GM23338 (cell line): ENCODE results near the gene PDP2. TPM values are rescaled to one million over a fixed set of nuclear protein-coding genes. Genes with fewer than 3 reads are reported as not detected.

Source experiments
- ATAC-seq: fragments of 200-7000 bp; cut with Tn5 transposase; 3 replicates; pipeline ENCODE4 v1.9.1; 2020
- DNase-seq: peaks from one replicate; pipeline ENCODE4 v3.0.0-alpha.2; 2015; ENCODE audit warnings: low spot score
- H2AFZ ChIP-seq: fragments of 200-600 bp; sonication (generic); 2 replicates; pipeline ENCODE4 v1.8.0; 2016; ENCODE audit warnings: antibody characterized with exemption, mild to moderate bottlenecking, moderate library complexity
- H3F3A ChIP-seq: fragments of 200-600 bp; sonication (generic); replicated peaks from 2 replicates; pipeline ENCODE4 v1.8.0; 2017; ENCODE audit warnings: antibody characterized with exemption, mixed run types, low read depth
- H3K27ac ChIP-seq: fragments of 200-600 bp; sonication (generic); 2 replicates; pipeline ENCODE4 v1.6.1; 2016; ENCODE audit warnings: low read depth
- H3K27me3 ChIP-seq: fragments of 200-600 bp; sonication (generic); 2 replicates; pipeline ENCODE4 v1.8.0; 2016; ENCODE audit warnings: mild to moderate bottlenecking, mixed run types, moderate library complexity; ENCODE audit not compliant: insufficient read depth
- H3K36me3 ChIP-seq: fragments of 200-600 bp; sonication (generic); 2 replicates; pipeline ENCODE4 v1.8.0; 2016; ENCODE audit warnings: mild to moderate bottlenecking; ENCODE audit not compliant: insufficient read depth
- H3K4me1 ChIP-seq: fragments of 200-600 bp; sonication (generic); 2 replicates; pipeline ENCODE4 v1.8.0; 2016; ENCODE audit warnings: mild to moderate bottlenecking, moderate library complexity; ENCODE audit not compliant: insufficient read depth
- H3K4me2 ChIP-seq: fragments of 200-600 bp; sonication (generic); 2 replicates; pipeline ENCODE4 v1.7.1; 2017; ENCODE audit warnings: mixed run types
- H3K4me3 ChIP-seq: fragments of 200-600 bp; sonication (generic); 2 replicates; pipeline ENCODE4 v1.6.1; 2016; ENCODE audit warnings: mixed run types
- H3K79me2 ChIP-seq: fragments of 200-600 bp; sonication (generic); replicated peaks from 2 replicates; pipeline ENCODE4 v1.8.0; 2017; ENCODE audit warnings: mild to moderate bottlenecking; ENCODE audit not compliant: insufficient read depth
- H3K9me2 ChIP-seq: fragments of 200-600 bp; sonication (generic); 2 replicates; pipeline ENCODE4 v1.8.0; 2017; ENCODE audit not compliant: insufficient read depth
- H4K20me1 ChIP-seq: fragments of 200-600 bp; sonication (generic); replicated peaks from 2 replicates; pipeline ENCODE4 v1.8.0; 2017; ENCODE audit warnings: mild to moderate bottlenecking; ENCODE audit not compliant: insufficient read depth
- H3K27ac Mint-ChIP-seq: 2 replicates; pipeline ENCODE4 v1.8.0; 2020; ENCODE audit warnings: inconsistent platforms, mild to moderate bottlenecking, moderate library complexity, mixed read lengths
- H3K27me3 Mint-ChIP-seq: 3 replicates; pipeline ENCODE4 v1.8.0; 2022; ENCODE audit warnings: low read depth, mild to moderate bottlenecking, moderate library complexity, mixed read lengths, inconsistent platforms; ENCODE audit not compliant: insufficient read depth, poor library complexity
- H3K36me3 Mint-ChIP-seq: 3 replicates; pipeline ENCODE4 v1.8.0; 2021; ENCODE audit warnings: low read depth, mild to moderate bottlenecking, inconsistent platforms, moderate library complexity, mixed read lengths
- H3K4me1 Mint-ChIP-seq: 3 replicates; pipeline ENCODE4 v1.8.0; 2020; ENCODE audit warnings: mild to moderate bottlenecking, inconsistent platforms, mixed read lengths
- H3K4me3 Mint-ChIP-seq: 3 replicates; pipeline ENCODE4 v1.8.0; 2021; ENCODE audit warnings: moderate library complexity, mild to moderate bottlenecking, inconsistent platforms, mixed read lengths
- H3K9me3 Mint-ChIP-seq: 3 replicates; pipeline ENCODE4 v1.8.0; 2020; ENCODE audit warnings: moderate library complexity, mild to moderate bottlenecking, inconsistent platforms, mixed read lengths
- CREB1 ChIP-seq: fragments of 250-450 bp; sonication (Bioruptor Pico); IDR thresholded peaks from 2 replicates; pipeline ENCODE4 v1.5.0; 2020; ENCODE audit warnings: low read depth, mild to moderate bottlenecking, moderate library complexity
- EZH2 ChIP-seq: fragments of 200-600 bp; sonication (generic); IDR thresholded peaks from one replicate; pipeline ENCODE4 v1.8.0; 2017; ENCODE audit warnings: antibody characterized with exemption, mild to moderate bottlenecking, low read depth; ENCODE audit not compliant: unreplicated experiment
- EZH2phosphoT487 ChIP-seq: fragments of 200-600 bp; sonication (generic); IDR thresholded peaks from one replicate; pipeline ENCODE4 v1.8.1; 2018; ENCODE audit warnings: antibody characterized with exemption; ENCODE audit not compliant: unreplicated experiment
- JUNB ChIP-seq: IDR thresholded peaks from one replicate; pipeline ENCODE4 v1.6.1; 2016; ENCODE audit warnings: antibody characterized with exemption; ENCODE audit not compliant: unreplicated experiment
- NANOG ChIP-seq: IDR thresholded peaks from 2 replicates; pipeline ENCODE4 v1.6.1; 2016; ENCODE audit warnings: antibody characterized with exemption, borderline replicate concordance
- POLR2AphosphoS5 ChIP-seq: IDR thresholded peaks from 2 replicates; pipeline ENCODE4 v1.6.1; 2016; ENCODE audit warnings: antibody characterized with exemption, low read depth
- STAT1 ChIP-seq: IDR thresholded peaks from one replicate; pipeline ENCODE4 v1.6.1; 2016; ENCODE audit warnings: antibody characterized with exemption; ENCODE audit not compliant: unreplicated experiment
- ZNF114 ChIP-seq: fragments of 250-450 bp; sonication (Bioruptor Pico); IDR thresholded peaks from 2 replicates; pipeline ENCODE4 v1.5.0; 2020; ENCODE audit warnings: mild to moderate bottlenecking, moderate library complexity
- polyA plus RNA-seq: library from polyadenylated mRNA; unstranded; fragments of >200 nt; fragmentation: Nextera tagmentation; extraction: Ambion mirVana; gene quantifications from 2 replicates; pipeline ENCODE4 v1.2.1, GENCODE V29; 2016
- total RNA-seq: library from RNA; depleted of rRNA; stranded (reverse); fragments of >200 nt; shearing (Covaris generic); gene quantifications from 2 replicates; pipeline ENCODE4 v1.2.3, GENCODE V29; 2014
- TF ChIP-seq, protein P1 (sequence below): fragments of 250-450 bp; sonication (Bioruptor Pico); IDR thresholded peaks from 2 replicates; pipeline ENCODE4 v1.5.0; 2020; ENCODE audit warnings: mild to moderate bottlenecking, moderate library complexity
- TF ChIP-seq, protein P2 (sequence below), 2 experiments: fragments of 200-600 bp in 1 of 2; sonication (generic) in 1 of 2; conservative IDR thresholded peaks; 2 replicates each; pipeline versions ENCODE4 v1.5.1 to v1.6.1; 2016 to 2017; ENCODE audit warnings: antibody characterized with exemption in 2 of 2, low read depth in 2 of 2, mild to moderate bottlenecking in 2 of 2, moderate library complexity in 1 of 2
- TF ChIP-seq, protein P3 (sequence below): IDR thresholded peaks from one replicate; pipeline ENCODE4 v1.6.1; 2018; ENCODE audit warnings: antibody characterized with exemption; ENCODE audit not compliant: unreplicated experiment
- TF ChIP-seq, protein P4 (sequence below): IDR thresholded peaks from 2 replicates; pipeline ENCODE4 v1.6.1; 2016; ENCODE audit warnings: antibody characterized with exemption

The PDP2 gene
- total and polyA plus RNA-seq, 2 experiments from 2014 or later = 9.0 to 23.2 TPM

DNA sequence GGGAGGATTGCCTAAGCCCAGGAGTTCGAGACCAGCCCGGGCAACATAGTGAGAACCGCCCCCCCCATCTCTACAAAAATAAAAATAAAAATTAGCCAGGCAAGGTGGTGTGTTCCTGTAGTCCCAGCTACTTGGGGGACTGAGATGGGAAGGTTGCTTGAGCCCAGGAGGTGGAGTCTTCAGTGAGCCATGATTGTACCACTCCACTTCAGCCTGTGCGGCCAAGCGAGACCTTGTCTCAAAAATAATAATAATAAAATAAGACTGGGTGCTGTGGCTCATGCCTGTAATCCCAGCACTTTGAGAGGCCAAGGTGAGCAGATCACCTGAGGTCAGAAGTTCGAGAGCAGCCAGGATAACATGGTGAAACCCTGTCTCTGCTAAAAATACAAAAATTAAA lies 11.5 kb downstream of the PDP2 start (continued):
- TF ChIP-seq, protein P1, sequence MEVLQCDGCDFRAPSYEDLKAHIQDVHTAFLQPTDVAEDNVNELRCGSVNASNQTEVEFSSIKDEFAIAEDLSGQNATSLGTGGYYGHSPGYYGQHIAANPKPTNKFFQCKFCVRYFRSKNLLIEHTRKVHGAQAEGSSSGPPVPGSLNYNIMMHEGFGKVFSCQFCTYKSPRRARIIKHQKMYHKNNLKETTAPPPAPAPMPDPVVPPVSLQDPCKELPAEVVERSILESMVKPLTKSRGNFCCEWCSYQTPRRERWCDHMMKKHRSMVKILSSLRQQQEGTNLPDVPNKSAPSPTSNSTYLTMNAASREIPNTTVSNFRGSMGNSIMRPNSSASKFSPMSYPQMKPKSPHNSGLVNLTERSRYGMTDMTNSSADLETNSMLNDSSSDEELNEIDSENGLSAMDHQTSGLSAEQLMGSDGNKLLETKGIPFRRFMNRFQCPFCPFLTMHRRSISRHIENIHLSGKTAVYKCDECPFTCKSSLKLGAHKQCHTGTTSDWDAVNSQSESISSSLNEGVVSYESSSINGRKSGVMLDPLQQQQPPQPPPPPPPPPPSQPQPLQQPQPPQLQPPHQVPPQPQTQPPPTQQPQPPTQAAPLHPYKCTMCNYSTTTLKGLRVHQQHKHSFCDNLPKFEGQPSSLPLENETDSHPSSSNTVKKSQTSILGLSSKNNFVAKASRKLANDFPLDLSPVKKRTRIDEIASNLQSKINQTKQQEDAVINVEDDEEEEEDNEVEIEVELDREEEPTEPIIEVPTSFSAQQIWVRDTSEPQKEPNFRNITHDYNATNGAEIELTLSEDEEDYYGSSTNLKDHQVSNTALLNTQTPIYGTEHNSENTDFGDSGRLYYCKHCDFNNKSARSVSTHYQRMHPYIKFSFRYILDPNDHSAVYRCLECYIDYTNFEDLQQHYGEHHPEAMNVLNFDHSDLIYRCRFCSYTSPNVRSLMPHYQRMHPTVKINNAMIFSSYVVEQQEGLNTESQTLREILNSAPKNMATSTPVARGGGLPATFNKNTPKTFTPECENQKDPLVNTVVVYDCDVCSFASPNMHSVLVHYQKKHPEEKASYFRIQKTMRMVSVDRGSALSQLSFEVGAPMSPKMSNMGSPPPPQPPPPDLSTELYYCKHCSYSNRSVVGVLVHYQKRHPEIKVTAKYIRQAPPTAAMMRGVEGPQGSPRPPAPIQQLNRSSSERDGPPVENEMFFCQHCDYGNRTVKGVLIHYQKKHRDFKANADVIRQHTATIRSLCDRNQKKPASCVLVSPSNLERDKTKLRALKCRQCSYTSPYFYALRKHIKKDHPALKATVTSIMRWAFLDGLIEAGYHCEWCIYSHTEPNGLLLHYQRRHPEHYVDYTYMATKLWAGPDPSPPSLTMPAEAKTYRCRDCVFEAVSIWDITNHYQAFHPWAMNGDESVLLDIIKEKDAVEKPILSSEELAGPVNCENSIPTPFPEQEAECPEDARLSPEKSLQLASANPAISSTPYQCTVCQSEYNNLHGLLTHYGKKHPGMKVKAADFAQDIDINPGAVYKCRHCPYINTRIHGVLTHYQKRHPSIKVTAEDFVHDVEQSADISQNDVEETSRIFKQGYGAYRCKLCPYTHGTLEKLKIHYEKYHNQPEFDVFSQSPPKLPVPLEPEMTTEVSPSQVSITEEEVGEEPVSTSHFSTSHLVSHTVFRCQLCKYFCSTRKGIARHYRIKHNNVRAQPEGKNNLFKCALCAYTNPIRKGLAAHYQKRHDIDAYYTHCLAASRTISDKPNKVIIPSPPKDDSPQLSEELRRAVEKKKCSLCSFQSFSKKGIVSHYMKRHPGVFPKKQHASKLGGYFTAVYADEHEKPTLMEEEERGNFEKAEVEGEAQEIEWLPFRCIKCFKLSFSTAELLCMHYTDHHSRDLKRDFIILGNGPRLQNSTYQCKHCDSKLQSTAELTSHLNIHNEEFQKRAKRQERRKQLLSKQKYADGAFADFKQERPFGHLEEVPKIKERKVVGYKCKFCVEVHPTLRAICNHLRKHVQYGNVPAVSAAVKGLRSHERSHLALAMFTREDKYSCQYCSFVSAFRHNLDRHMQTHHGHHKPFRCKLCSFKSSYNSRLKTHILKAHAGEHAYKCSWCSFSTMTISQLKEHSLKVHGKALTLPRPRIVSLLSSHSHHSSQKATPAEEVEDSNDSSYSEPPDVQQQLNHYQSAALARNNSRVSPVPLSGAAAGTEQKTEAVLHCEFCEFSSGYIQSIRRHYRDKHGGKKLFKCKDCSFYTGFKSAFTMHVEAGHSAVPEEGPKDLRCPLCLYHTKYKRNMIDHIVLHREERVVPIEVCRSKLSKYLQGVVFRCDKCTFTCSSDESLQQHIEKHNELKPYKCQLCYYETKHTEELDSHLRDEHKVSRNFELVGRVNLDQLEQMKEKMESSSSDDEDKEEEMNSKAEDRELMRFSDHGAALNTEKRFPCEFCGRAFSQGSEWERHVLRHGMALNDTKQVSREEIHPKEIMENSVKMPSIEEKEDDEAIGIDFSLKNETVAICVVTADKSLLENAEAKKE = no peak

DNA sequence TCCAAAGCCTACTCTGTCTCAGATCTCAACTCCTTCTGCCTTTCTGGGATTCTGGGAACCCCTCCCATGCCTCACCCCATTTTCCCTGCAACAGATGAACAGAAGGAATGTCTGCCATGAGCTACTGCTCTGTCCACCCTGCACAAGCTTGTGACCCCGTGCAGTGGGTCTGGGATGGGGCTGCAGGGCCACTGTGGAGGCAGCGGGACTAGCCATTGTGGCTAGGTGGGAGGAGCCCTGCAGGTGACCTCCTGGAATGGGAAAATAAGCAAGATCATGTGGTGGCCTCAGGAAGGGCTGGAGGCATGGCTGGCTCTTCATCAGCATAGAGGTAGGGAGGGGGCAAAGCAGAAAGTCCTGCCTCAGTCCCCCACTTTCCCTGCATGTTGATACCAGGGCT lies 13.7 kb downstream of the PDP2 start:
- no peak overlapping the region for H3K27ac Mint-ChIP-seq
- peaks cover 7% of the 10 kb centered on the region; the same call in 1 of the 3 replicates for H3K36me3 Mint-ChIP-seq
- Histone ChIP-seq H3K4me2 (no peak overlapping the region), H3K4me1 (no peaks in the 10 kb centered on the region), H3K36me3 (no peaks in the 10 kb centered on the region), H3F3A (0 out of 2 replicates have a peak, but pooled peaks cover 4% of the 10 kb centered on the region), H3K79me2 (no peaks in the 10 kb centered on the region), H2AFZ (no peak overlapping the region), H3K27me3 (no peaks in the 10 kb centered on the region), H3K9me2 (no peaks in the 10 kb centered on the region), H3K27ac (no peak overlapping the region), H3K4me3 (no peak overlapping the region), H4K20me1 (no peaks in the 10 kb centered on the region; the same call in 1 of the 2 replicates)
- H3K4me3 Mint-ChIP-seq = no peak overlapping the region
- DNase-seq (no peak), ATAC-seq (peak; percentile 22; the same call in 1 of the 3 replicates)
- no peaks in the 10 kb centered on the region for H3K4me1 Mint-ChIP-seq
- no peaks in the 10 kb centered on the region; the same call in 2 of the 3 replicates for H3K9me3 Mint-ChIP-seq
- peaks cover 8% of the 10 kb centered on the region for H3K27me3 Mint-ChIP-seq
- TF ChIP-seq ZNF114 (CRISPR knock-in tag) = no peak
- no peak for TF ChIP-seq JUNB
- no peak for TF ChIP-seq EZH2phosphoT487
- no peak for TF ChIP-seq NANOG
- TF ChIP-seq, protein P2, sequence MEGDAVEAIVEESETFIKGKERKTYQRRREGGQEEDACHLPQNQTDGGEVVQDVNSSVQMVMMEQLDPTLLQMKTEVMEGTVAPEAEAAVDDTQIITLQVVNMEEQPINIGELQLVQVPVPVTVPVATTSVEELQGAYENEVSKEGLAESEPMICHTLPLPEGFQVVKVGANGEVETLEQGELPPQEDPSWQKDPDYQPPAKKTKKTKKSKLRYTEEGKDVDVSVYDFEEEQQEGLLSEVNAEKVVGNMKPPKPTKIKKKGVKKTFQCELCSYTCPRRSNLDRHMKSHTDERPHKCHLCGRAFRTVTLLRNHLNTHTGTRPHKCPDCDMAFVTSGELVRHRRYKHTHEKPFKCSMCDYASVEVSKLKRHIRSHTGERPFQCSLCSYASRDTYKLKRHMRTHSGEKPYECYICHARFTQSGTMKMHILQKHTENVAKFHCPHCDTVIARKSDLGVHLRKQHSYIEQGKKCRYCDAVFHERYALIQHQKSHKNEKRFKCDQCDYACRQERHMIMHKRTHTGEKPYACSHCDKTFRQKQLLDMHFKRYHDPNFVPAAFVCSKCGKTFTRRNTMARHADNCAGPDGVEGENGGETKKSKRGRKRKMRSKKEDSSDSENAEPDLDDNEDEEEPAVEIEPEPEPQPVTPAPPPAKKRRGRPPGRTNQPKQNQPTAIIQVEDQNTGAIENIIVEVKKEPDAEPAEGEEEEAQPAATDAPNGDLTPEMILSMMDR (conservative IDR thresholded peaks at IDR 0.05; ENCODE audit: low read depth in 2 of 2) = no peak
- TF ChIP-seq, protein P3, sequence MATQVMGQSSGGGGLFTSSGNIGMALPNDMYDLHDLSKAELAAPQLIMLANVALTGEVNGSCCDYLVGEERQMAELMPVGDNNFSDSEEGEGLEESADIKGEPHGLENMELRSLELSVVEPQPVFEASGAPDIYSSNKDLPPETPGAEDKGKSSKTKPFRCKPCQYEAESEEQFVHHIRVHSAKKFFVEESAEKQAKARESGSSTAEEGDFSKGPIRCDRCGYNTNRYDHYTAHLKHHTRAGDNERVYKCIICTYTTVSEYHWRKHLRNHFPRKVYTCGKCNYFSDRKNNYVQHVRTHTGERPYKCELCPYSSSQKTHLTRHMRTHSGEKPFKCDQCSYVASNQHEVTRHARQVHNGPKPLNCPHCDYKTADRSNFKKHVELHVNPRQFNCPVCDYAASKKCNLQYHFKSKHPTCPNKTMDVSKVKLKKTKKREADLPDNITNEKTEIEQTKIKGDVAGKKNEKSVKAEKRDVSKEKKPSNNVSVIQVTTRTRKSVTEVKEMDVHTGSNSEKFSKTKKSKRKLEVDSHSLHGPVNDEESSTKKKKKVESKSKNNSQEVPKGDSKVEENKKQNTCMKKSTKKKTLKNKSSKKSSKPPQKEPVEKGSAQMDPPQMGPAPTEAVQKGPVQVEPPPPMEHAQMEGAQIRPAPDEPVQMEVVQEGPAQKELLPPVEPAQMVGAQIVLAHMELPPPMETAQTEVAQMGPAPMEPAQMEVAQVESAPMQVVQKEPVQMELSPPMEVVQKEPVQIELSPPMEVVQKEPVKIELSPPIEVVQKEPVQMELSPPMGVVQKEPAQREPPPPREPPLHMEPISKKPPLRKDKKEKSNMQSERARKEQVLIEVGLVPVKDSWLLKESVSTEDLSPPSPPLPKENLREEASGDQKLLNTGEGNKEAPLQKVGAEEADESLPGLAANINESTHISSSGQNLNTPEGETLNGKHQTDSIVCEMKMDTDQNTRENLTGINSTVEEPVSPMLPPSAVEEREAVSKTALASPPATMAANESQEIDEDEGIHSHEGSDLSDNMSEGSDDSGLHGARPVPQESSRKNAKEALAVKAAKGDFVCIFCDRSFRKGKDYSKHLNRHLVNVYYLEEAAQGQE = no peak
- TF ChIP-seq, protein P4, sequence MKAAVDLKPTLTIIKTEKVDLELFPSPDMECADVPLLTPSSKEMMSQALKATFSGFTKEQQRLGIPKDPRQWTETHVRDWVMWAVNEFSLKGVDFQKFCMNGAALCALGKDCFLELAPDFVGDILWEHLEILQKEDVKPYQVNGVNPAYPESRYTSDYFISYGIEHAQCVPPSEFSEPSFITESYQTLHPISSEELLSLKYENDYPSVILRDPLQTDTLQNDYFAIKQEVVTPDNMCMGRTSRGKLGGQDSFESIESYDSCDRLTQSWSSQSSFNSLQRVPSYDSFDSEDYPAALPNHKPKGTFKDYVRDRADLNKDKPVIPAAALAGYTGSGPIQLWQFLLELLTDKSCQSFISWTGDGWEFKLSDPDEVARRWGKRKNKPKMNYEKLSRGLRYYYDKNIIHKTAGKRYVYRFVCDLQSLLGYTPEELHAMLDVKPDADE = no peak
- TF ChIP-seq CREB1 (CRISPR knock-in tag) = no peak
- no peak for TF ChIP-seq POLR2AphosphoS5
- TF ChIP-seq EZH2 = no peak
- no peak for TF ChIP-seq STAT1
